Kidney (tissue), 14 donors: ENCODE results near the gene MAML2. TPM values are rescaled to one million over a fixed set of nuclear protein-coding genes. Genes with fewer than 3 reads are reported as not detected.
"Not testable (repeated sequence)": the region's sequence is repeated elsewhere in the genome, so short reads cannot be mapped to it uniquely, and the experiment has no call there.

Experiments used
- DNase-seq, 5 donors: peaks; one replicate each; pipeline ENCODE4 v3.0.0-alpha.2; 2013 to 2020
- FAIRE-seq: peaks from 2 replicates; lab custom pipeline; 2012; peaks lifted over from hg19 to GRCh38; lab: Jason Lieb, UNC
- H3K27ac ChIP-seq, 2 donors: one replicate each; pipeline ENCODE4 v1.7.0; 2013; ENCODE audit warnings: low read depth in 2 of 2, low read length in 2 of 2, inconsistent platforms in 1 of 2
- H3K27me3 ChIP-seq: one replicate; pipeline ENCODE4 v1.7.1; 2013; ENCODE audit warnings: low read length, inconsistent platforms; ENCODE audit not compliant: control insufficient read depth, insufficient read depth
- H3K36me3 ChIP-seq, 3 donors: one replicate each; pipeline versions ENCODE4 v1.7.0 to v1.7.1; 2013; ENCODE audit warnings: low read length in 3 of 3, control low read depth in 1 of 3, inconsistent platforms in 1 of 3; ENCODE audit not compliant: insufficient read depth in 3 of 3, control insufficient read depth in 2 of 3
- H3K4me1 ChIP-seq, 3 donors: one replicate each; pipeline versions ENCODE4 v1.7.0 to v1.7.1; 2013; ENCODE audit warnings: low read length in 3 of 3, inconsistent platforms in 1 of 3, low read depth in 1 of 3; ENCODE audit not compliant: control insufficient read depth in 2 of 3, insufficient read depth in 2 of 3
- H3K4me3 ChIP-seq, 3 donors: one replicate each; pipeline versions ENCODE4 v1.7.0 to v1.8.1; 2013; ENCODE audit warnings: low read length in 3 of 3, control low read depth in 1 of 3, inconsistent platforms in 1 of 3
- H3K9ac ChIP-seq, 3 donors: one replicate each; pipeline versions ENCODE4 v1.7.0 to v1.7.1; 2013; ENCODE audit warnings: low read length in 3 of 3, control low read depth in 1 of 3, inconsistent platforms in 1 of 3
- H3K9me3 ChIP-seq, 3 donors: one replicate each; pipeline versions ENCODE4 v1.7.0 to v1.7.1; 2013; ENCODE audit warnings: low read length in 3 of 3, control low read depth in 1 of 3, inconsistent platforms in 1 of 3; ENCODE audit not compliant: control insufficient read depth in 2 of 3, insufficient read depth in 1 of 3
- intact Hi-C: fragments of 100-400 bp; cut with DNase I; formaldehyde crosslinking; loops from one replicate; pipeline ENCODE4 v1.11.1; 2022
- polyA plus RNA-seq: library from polyadenylated mRNA; stranded (reverse); fragments of 350-450 nt; fragmentation: Illumina TruSeq; extraction: RNeasy Lipid Tissue Mini Kit (QIAGEN cat#74804); gene quantifications from one replicate; pipeline ENCODE4 v1.2.3, GENCODE V29; 2014; ENCODE audit warnings: low read depth, low replicate concordance; ENCODE audit not compliant: insufficient read depth
- total RNA-seq: library from RNA; stranded (reverse); fragmentation: NEBNext Ultra II Directional; extraction: Animal tissue kit (Norgen Biotek cat#: 25700); gene quantifications from one replicate; pipeline ENCODE4 v1.2.1, GENCODE V29; 2021
- TF ChIP-seq, protein P1 (sequence below): IDR thresholded peaks from 3 replicates; pipeline ENCODE4 v1.5.1; 2012; ENCODE audit warnings: mild to moderate bottlenecking, moderate library complexity, borderline replicate concordance; ENCODE audit not compliant: insufficient read depth; ENCODE audit errors: extremely low read depth
- donor health status: control.
- donor health status: control.
- donor health status: control.
- donor health status: control.
- donor health status: control.
- donor health status: DM: yes; HTN: yes; CAD: no.
- donor health status: Normal renal cell carcinoma (clear cell type).

The MAML2 gene
- total and polyA plus RNA-seq, 2 donors from 2014 or later: 4.9 to 32.3 TPM

DNA sequence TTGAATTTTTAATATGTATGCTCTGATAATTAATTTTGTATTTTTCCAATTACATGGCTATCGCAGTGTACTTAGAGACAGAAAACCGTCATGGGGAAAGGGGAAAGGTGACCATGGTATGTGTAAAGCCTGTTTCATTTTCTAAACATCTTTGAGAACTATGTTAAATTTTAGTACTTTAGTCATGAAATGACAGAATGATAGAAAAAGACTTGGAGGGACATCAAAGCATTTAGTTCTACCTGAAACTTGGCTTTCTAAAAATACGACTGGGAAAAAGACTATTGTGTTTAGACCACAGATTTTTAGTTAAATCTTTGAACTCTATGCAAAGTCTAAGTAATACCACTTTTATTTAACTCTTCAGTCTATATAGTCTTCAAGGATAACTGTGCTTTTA is 54.1 kb downstream of the MAML2 start:
- Histone ChIP-seq H3K4me3 (no peak overlapping the region), H3K9me3 (no peaks in the 10 kb centered on the region), H3K27me3 (no peaks in the 10 kb centered on the region), H3K36me3 (no peaks in the 10 kb centered on the region), H3K9ac (no peak overlapping the region), H3K27ac (no peak overlapping the region), H3K4me1 (peaks cover 4 to 23% (median 6%) of the 10 kb centered on the region in 3 donors)
- intact Hi-C loops: no loop called here
- DNase-seq (no peak), FAIRE-seq (no peak)
- TF ChIP-seq, protein P1, sequence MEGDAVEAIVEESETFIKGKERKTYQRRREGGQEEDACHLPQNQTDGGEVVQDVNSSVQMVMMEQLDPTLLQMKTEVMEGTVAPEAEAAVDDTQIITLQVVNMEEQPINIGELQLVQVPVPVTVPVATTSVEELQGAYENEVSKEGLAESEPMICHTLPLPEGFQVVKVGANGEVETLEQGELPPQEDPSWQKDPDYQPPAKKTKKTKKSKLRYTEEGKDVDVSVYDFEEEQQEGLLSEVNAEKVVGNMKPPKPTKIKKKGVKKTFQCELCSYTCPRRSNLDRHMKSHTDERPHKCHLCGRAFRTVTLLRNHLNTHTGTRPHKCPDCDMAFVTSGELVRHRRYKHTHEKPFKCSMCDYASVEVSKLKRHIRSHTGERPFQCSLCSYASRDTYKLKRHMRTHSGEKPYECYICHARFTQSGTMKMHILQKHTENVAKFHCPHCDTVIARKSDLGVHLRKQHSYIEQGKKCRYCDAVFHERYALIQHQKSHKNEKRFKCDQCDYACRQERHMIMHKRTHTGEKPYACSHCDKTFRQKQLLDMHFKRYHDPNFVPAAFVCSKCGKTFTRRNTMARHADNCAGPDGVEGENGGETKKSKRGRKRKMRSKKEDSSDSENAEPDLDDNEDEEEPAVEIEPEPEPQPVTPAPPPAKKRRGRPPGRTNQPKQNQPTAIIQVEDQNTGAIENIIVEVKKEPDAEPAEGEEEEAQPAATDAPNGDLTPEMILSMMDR: no peak

DNA sequence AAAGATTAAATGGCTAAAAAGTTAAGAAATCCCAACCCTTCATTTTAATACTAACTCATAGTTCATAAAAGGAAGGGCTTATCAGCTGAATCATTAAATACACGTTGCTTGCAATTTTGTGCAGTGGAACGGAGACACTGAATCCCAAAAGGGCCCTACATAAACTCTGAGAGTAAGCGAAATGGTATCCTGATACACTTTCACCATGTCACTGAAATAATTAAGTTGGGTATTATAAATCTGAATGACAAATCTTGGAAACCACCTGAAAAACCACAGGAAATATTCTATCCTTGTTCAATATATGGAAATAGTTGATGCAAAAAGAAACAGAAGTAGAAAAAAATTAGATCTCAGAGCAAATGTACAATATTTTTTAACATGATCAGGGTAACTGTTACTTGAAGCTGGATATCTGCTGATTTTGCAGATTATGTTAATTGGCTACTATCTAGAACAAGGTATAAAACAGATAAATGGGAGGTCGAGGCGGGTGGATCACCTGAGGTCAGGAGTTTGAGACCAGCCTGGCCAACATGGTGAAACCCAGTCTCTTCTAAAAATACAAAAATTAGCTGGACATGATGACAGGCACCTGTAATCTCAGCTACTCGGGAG is 55.1 kb downstream of the MAML2 start:
- no peaks in the 10 kb centered on the region for H3K9me3 ChIP-seq
- TF ChIP-seq, protein P1: no peak
- intact Hi-C loops: no loop called here
- no peaks in the 10 kb centered on the region for H3K27me3 ChIP-seq
- H3K27ac ChIP-seq: no peak overlapping the region
- DNase-seq (no peak), FAIRE-seq (no peak)
- peaks cover 0 to 23% (median under 1%) of the 10 kb centered on the region in 3 donors for H3K4me1 ChIP-seq
- H3K9ac ChIP-seq: no peak overlapping the region
- no peaks in the 10 kb centered on the region for H3K36me3 ChIP-seq
- H3K4me3 ChIP-seq: no peak overlapping the region

DNA sequence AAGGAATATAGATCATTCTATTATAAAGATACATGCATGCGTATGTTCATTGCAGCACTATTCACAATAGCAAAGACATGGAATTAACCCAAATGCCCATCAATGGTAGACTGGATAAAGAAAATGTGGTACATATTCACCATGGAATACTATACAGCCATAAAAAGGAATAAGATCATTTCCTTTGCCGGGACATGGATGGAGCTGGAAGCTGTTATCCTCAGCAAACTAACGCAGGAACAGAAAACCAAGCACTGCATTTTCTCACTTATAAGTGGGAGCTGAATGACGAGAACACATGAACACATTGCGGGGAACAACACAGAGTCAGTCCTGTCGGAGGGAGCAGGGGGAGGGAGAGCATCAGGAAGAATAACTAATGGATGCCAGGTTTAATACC is 57.0 kb downstream of the MAML2 start:
- FAIRE-seq, H3K27ac ChIP-seq, H3K9me3 ChIP-seq, H3K9ac ChIP-seq, H3K4me3 ChIP-seq, DNase-seq, H3K36me3 ChIP-seq, intact Hi-C loops, H3K27me3 ChIP-seq: not testable (repeated sequence)
- H3K4me1 ChIP-seq: peaks cover 0 to 15% (median 0%) of the 10 kb centered on the region in 3 donors

DNA sequence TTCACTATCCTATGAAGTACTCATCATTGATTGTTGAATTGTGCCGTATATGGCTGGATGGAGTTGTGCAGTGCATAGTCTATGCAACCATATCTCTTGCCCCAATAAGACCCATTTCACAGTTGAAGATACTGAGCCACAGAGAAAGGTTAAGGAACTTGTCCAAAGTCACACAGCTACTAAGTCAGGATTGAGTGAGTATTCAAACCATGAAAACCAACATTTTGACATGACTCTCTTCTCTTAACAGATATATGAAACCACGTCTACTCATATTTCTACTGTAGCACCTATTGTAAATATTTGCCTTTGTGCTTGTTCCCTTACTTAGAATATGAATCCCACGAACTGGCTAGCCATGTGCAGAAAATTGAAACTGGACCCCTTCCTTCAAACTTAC is 58.1 kb downstream of the MAML2 start:
- TF ChIP-seq, protein P1: no peak

More for the DNA sequence above, 58.1 kb downstream of the MAML2 start:
- no peak for DNase-seq
- no peak for FAIRE-seq
- Histone ChIP-seq H3K27ac (no peak overlapping the region), H3K4me3 (no peak overlapping the region), H3K4me1 (peaks cover 0 to 15% (median 0%) of the 10 kb centered on the region in 3 donors), H3K27me3 (no peaks in the 10 kb centered on the region), H3K9me3 (no peaks in the 10 kb centered on the region), H3K9ac (no peak overlapping the region), H3K36me3 (no peaks in the 10 kb centered on the region)
- intact Hi-C loops: no loop called here
